ENCODE results near the gene TMOD1. TPM values are rescaled to one million over a fixed set of nuclear protein-coding genes. Genes with fewer than 3 reads are reported as not detected.

The TMOD1 gene
- total RNA-seq, 1 experiment from 2014 or later = not detected

DNA sequence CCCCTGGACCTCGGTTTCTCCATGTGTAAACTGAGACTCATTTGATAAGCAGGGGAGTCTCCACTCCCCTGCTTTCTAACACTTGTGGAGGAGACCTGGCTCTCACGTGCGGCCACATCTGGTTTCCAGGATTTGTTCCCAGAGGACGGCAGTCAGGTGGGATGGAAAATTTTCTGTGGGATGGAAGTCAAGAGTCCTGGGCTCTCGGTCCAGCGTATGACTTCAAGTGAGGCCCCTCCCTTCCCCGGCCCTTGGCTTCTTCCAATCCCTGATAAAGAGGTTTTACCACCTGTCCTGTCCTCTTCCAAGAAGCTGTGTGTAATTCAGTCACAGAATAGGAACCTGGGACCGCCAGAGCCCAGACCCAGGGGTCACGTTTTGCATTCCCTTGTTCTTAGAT is 35.0 kb downstream of the TMOD1 start:
- no TSS peak for BruUV-seq (replicated peaks)
- no peaks in the 10 kb centered on the region for H4K20me1 ChIP-seq (ENCODE audit: low read length)
- no peaks in the 10 kb centered on the region for H3K79me2 ChIP-seq (ENCODE audit: low read length)
- no peak overlapping the region for H2AFZ ChIP-seq (ENCODE audit: low read length)
- no peaks in the 10 kb centered on the region for H3K9me3 ChIP-seq (ENCODE audit: low read length)
- DNase-seq = no peak
- no peaks in the 10 kb centered on the region for H3F3A ChIP-seq (ENCODE audit: low read length, unreplicated experiment)
- no peak overlapping the region for H3K27ac ChIP-seq (ENCODE audit: low read length)
- ChIA-PET CTCF (no interaction called here), POLR2A (ENCODE audit: unreplicated experiment) (no interaction called here)
- no peaks in the 10 kb centered on the region for H3K9me2 ChIP-seq (replicated peaks; ENCODE audit: low read length)
- H3K9ac ChIP-seq (ENCODE audit: low read length) = no peak overlapping the region
- no peaks in the 10 kb centered on the region for H3K36me3 ChIP-seq (ENCODE audit: low read depth, low read length)
- H3K4me2 ChIP-seq (ENCODE audit: low read length) = no peak overlapping the region
- H3K4me1 ChIP-seq (ENCODE audit: insufficient read depth, low read length) = no peaks in the 10 kb centered on the region
- no peaks in the 10 kb centered on the region for H3K27me3 ChIP-seq (ENCODE audit: low read length)
- no peak for ATAC-seq
- TF ChIP-seq EZH2 (IDR thresholded peaks at IDR 0.05; ENCODE audit: low read length, unreplicated experiment) (no peak), EZH2phosphoT487 (IDR thresholded peaks at IDR 0.05; ENCODE audit: borderline replicate concordance, low read length) (no peak)
- TF ChIP-seq, protein P1, sequence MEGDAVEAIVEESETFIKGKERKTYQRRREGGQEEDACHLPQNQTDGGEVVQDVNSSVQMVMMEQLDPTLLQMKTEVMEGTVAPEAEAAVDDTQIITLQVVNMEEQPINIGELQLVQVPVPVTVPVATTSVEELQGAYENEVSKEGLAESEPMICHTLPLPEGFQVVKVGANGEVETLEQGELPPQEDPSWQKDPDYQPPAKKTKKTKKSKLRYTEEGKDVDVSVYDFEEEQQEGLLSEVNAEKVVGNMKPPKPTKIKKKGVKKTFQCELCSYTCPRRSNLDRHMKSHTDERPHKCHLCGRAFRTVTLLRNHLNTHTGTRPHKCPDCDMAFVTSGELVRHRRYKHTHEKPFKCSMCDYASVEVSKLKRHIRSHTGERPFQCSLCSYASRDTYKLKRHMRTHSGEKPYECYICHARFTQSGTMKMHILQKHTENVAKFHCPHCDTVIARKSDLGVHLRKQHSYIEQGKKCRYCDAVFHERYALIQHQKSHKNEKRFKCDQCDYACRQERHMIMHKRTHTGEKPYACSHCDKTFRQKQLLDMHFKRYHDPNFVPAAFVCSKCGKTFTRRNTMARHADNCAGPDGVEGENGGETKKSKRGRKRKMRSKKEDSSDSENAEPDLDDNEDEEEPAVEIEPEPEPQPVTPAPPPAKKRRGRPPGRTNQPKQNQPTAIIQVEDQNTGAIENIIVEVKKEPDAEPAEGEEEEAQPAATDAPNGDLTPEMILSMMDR (conservative IDR thresholded peaks at IDR 0.05; ENCODE audit: low read depth, low read length) = no peak
- H3K4me3 ChIP-seq (ENCODE audit: low read length) = no peak overlapping the region
- intact Hi-C loops (cut with micrococcal nuclease) = no loop called here

DNA sequence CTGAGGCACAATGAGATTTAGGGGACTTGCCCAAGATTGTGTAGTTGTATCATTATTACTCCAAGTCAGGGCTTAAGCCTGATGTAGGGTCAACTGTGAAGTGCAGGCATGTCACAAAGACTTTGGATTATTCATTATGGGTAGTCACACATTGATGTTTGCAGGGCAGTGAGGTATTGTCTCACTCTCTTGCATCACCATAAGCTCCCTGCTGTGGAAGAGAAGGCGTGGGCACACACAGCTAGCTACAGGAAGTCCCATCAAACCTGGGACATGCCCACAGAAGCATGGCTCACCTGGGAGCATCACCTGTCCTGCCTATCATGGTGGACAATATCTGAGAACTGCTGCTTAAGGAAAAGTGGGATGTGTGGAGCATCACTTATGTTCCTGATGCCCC is 42.1 kb downstream of the TMOD1 start:
- H3K9me3 ChIP-seq (ENCODE audit: low read length) = no peaks in the 10 kb centered on the region
- no peak overlapping the region for H3K4me2 ChIP-seq (ENCODE audit: low read length)
- peak; percentile 4 for DNase-seq
- H2AFZ ChIP-seq (ENCODE audit: low read length) = no peak overlapping the region
- ATAC-seq = no peak
- ChIA-PET POLR2A (ENCODE audit: unreplicated experiment) (interaction anchor here (0.6 kb wide), 1 partner anchor 103 kb away, joined by 3 read pairs; no protein-coding TSS in a partner anchor), CTCF (no interaction called here)
- H3K4me1 ChIP-seq (ENCODE audit: insufficient read depth, low read length) = no peaks in the 10 kb centered on the region
- H3K79me2 ChIP-seq (ENCODE audit: low read length) = no peaks in the 10 kb centered on the region
- H3K36me3 ChIP-seq (ENCODE audit: low read depth, low read length) = no peaks in the 10 kb centered on the region
- no peaks in the 10 kb centered on the region for H3F3A ChIP-seq (ENCODE audit: low read length, unreplicated experiment)
- no peaks in the 10 kb centered on the region for H4K20me1 ChIP-seq (ENCODE audit: low read length)
- no peaks in the 10 kb centered on the region for H3K9me2 ChIP-seq (replicated peaks; ENCODE audit: low read length)
- intact Hi-C loops (cut with micrococcal nuclease) = no loop called here
- no peaks in the 10 kb centered on the region for H3K27me3 ChIP-seq (ENCODE audit: low read length)
- H3K4me3 ChIP-seq (ENCODE audit: low read length) = no peak overlapping the region
- no peak for TF ChIP-seq EZH2phosphoT487 (IDR thresholded peaks at IDR 0.05; ENCODE audit: borderline replicate concordance, low read length)
- TF ChIP-seq EZH2 (IDR thresholded peaks at IDR 0.05; ENCODE audit: low read length, unreplicated experiment) = no peak
- TF ChIP-seq, protein P1 (conservative IDR thresholded peaks at IDR 0.05; ENCODE audit: low read depth, low read length) = no peak
- no TSS peak for BruUV-seq (replicated peaks)
- H3K9ac ChIP-seq (ENCODE audit: low read length) = no peak overlapping the region
- no peak overlapping the region for H3K27ac ChIP-seq (ENCODE audit: low read length)

DNA sequence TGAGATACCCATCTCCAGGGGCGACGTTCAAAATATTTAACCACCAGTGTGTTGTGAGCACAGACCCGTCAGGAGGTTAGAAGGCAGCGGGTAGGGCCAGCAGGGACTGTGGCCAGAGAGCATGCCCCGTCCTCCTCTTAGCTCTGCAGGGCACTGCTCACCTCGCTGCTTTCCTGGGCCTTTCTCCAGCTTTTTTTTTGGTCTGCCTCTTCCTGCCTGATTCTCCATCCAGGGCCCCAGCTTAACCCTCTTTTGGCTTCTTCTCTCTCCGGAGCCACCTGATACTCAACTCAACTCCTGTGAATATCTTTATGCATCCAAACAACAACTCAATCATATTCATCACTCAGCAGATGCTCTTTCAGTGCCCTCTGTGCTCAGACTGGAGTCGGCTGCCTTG is 44.0 kb downstream of the TMOD1 start:
- TF ChIP-seq EZH2 (IDR thresholded peaks at IDR 0.05; ENCODE audit: low read length, unreplicated experiment) = no peak
- TF ChIP-seq, protein P1 (conservative IDR thresholded peaks at IDR 0.05; ENCODE audit: low read depth, low read length) = no peak
- TF ChIP-seq EZH2phosphoT487 (IDR thresholded peaks at IDR 0.05; ENCODE audit: borderline replicate concordance, low read length) = no peak
- POLR2A ChIA-PET (ENCODE audit: unreplicated experiment) = no interaction called here
- H3K4me2 ChIP-seq (ENCODE audit: low read length) = no peak overlapping the region
- no peak overlapping the region for H2AFZ ChIP-seq (ENCODE audit: low read length)
- H3K36me3 ChIP-seq (ENCODE audit: low read depth, low read length) = no peaks in the 10 kb centered on the region
- no TSS peak for BruUV-seq (replicated peaks)
- no peaks in the 10 kb centered on the region for H3K27me3 ChIP-seq (ENCODE audit: low read length)
- no peaks in the 10 kb centered on the region for H3K4me1 ChIP-seq (ENCODE audit: insufficient read depth, low read length)
- ATAC-seq = no peak
- H3F3A ChIP-seq (ENCODE audit: low read length, unreplicated experiment) = no peaks in the 10 kb centered on the region
- DNase-seq = no peak
- H3K9me3 ChIP-seq (ENCODE audit: low read length) = no peaks in the 10 kb centered on the region
- no peaks in the 10 kb centered on the region for H3K79me2 ChIP-seq (ENCODE audit: low read length)
- H3K9ac ChIP-seq (ENCODE audit: low read length) = no peak overlapping the region
- no peaks in the 10 kb centered on the region for H4K20me1 ChIP-seq (ENCODE audit: low read length)
- CTCF ChIA-PET = no interaction called here
- H3K4me3 ChIP-seq (ENCODE audit: low read length) = no peak overlapping the region
- intact Hi-C loops (cut with micrococcal nuclease) = no loop called here
- no peak overlapping the region for H3K27ac ChIP-seq (ENCODE audit: low read length)
- no peaks in the 10 kb centered on the region for H3K9me2 ChIP-seq (replicated peaks; ENCODE audit: low read length)
